Endothelial cell of umbilical vein (primary cell): ENCODE results near the gene KRT23. TPM values are rescaled to one million over a fixed set of nuclear protein-coding genes. Genes with fewer than 3 reads are reported as not detected.

ENCODE experiments used
- BruUV-seq: library from RNA; stranded (reverse); fragments of 400-500 nt; replicated peaks from 2 replicates; lab custom pipeline; 2021; lab: Mats Ljungman, UMichigan
- CTCF ChIA-PET: fragments of 300-600, 350-600 bp; sonication (Branson Sonifier 250); formaldehyde crosslinking; loops from one replicate; lab custom pipeline; 2021; ENCODE audit warnings: antibody characterized with exemption, inconsistent platforms; lab: Charles Lee
- POLR2A ChIA-PET: fragments of 300-600, 350-600 bp; sonication (Branson Sonifier 250); formaldehyde crosslinking; loops from one replicate; lab custom pipeline; 2021; ENCODE audit warnings: antibody characterized with exemption, inconsistent platforms; lab: Charles Lee
- DNase-seq: peaks from one replicate; pipeline ENCODE4 v3.0.0-alpha.2; 2011; ENCODE audit warnings: low read depth, low spot score
- FAIRE-seq: peaks from 2 replicates; lab custom pipeline; 2011; peaks lifted over from hg19 to GRCh38; lab: Jason Lieb, UNC
- H2AFZ ChIP-seq: 2 replicates; pipeline ENCODE4 v1.6.0; 2012; ENCODE audit warnings: low read depth, low read length, control low read depth, inconsistent platforms
- H3K27ac ChIP-seq: 2 replicates; pipeline ENCODE4 v1.5.1; 2011; ENCODE audit warnings: low read depth, mild to moderate bottlenecking, control low read depth, low read length, moderate library complexity; ENCODE audit not compliant: insufficient read depth
- H3K27me3 ChIP-seq, 2 experiments: 2 replicates each; pipeline versions ENCODE4 v1.6.0 to v1.6.1; 2011; ENCODE audit warnings: low read length in 2 of 2, mixed read lengths in 1 of 2; ENCODE audit not compliant: control insufficient read depth in 2 of 2, insufficient read depth in 2 of 2
- H3K36me3 ChIP-seq, 2 experiments: 2 replicates in 1 of 2; 3 replicates in 1 of 2; pipeline ENCODE4 v1.5.1; 2011; ENCODE audit warnings: low read length in 2 of 2, mild to moderate bottlenecking in 1 of 2, moderate library complexity in 1 of 2; ENCODE audit not compliant: control insufficient read depth in 2 of 2, insufficient read depth in 2 of 2; ENCODE audit errors: extremely low read depth in 1 of 2
- H3K4me1 ChIP-seq: 3 replicates; pipeline ENCODE4 v1.5.1; 2011; ENCODE audit warnings: mild to moderate bottlenecking, low read length; ENCODE audit not compliant: control insufficient read depth, insufficient read depth; ENCODE audit errors: extremely low read depth
- H3K4me2 ChIP-seq: 2 replicates; pipeline ENCODE4 v1.6.1; 2011; ENCODE audit warnings: low read length, control low read depth, mixed read lengths; ENCODE audit not compliant: insufficient read depth
- H3K4me3 ChIP-seq, 3 experiments: fragments of 200-600 bp in 1 of 3; sonication (generic), shearing (Covaris generic) in 1 of 3; replicated peaks in 1 of 3; 2 replicates each; pipeline ENCODE4 v1.5.1; 2011 to 2016; ENCODE audit warnings: control low read depth in 3 of 3, low read length in 3 of 3, mild to moderate bottlenecking in 2 of 3, inconsistent platforms in 1 of 3, low read depth in 1 of 3, moderate library complexity in 1 of 3; ENCODE audit not compliant: insufficient read depth in 1 of 3
- H3K79me2 ChIP-seq: 2 replicates; pipeline ENCODE4 v1.6.0; 2012; ENCODE audit warnings: low read length, inconsistent platforms; ENCODE audit not compliant: control insufficient read depth, insufficient read depth
- H3K9ac ChIP-seq: replicated peaks from 2 replicates; pipeline ENCODE3; 2011; ENCODE audit warnings: low read length, control low read depth; ENCODE audit not compliant: insufficient read depth; ENCODE audit errors: extremely low read depth
- H3K9me1 ChIP-seq: replicated peaks from 3 replicates; pipeline ENCODE4 v1.6.0; 2011; ENCODE audit warnings: mild to moderate bottlenecking, low read length; ENCODE audit not compliant: control insufficient read depth, insufficient read depth; ENCODE audit errors: extremely low read depth
- H3K9me3 ChIP-seq: replicated peaks from 2 replicates; pipeline ENCODE4 v1.5.1; 2012; ENCODE audit warnings: low read length, inconsistent platforms; ENCODE audit not compliant: control insufficient read depth, insufficient read depth
- H4K20me1 ChIP-seq: replicated peaks from 2 replicates; pipeline ENCODE3; 2011; ENCODE audit warnings: mild to moderate bottlenecking, low read length; ENCODE audit not compliant: control insufficient read depth, insufficient read depth; ENCODE audit errors: extremely low read depth
- EZH2 ChIP-seq: IDR thresholded peaks from 2 replicates; pipeline ENCODE4 v1.6.1; 2012; ENCODE audit warnings: borderline replicate concordance, low read depth, mild to moderate bottlenecking, moderate library complexity, low read length, inconsistent platforms; ENCODE audit not compliant: severe bottlenecking
- FOS ChIP-seq: IDR thresholded peaks from 2 replicates; pipeline ENCODE4 v1.6.1; 2011; ENCODE audit warnings: mild to moderate bottlenecking, low read length, moderate library complexity, borderline replicate concordance; ENCODE audit not compliant: insufficient read depth
- GATA2 ChIP-seq: IDR thresholded peaks from 2 replicates; pipeline ENCODE4 v1.7.0; 2011; ENCODE audit warnings: low read depth, mild to moderate bottlenecking, moderate library complexity, mixed read lengths, low read length; ENCODE audit not compliant: insufficient read length, insufficient read depth
- JUN ChIP-seq: IDR thresholded peaks from 2 replicates; pipeline ENCODE4 v1.6.1; 2011; ENCODE audit warnings: borderline replicate concordance, low read depth; ENCODE audit not compliant: insufficient read length, insufficient read depth
- MYC ChIP-seq: IDR thresholded peaks from one replicate; pipeline ENCODE4 v1.6.1; 2011; ENCODE audit warnings: mild to moderate bottlenecking, low read depth, low read length
- POLR2A ChIP-seq: IDR thresholded peaks from 2 replicates; pipeline ENCODE4 v1.6.1; 2012; ENCODE audit warnings: low read depth, mild to moderate bottlenecking, control low read depth, low read length
- POLR2AphosphoS5 ChIP-seq: IDR thresholded peaks from 2 replicates; pipeline ENCODE4 v1.6.1; 2012; ENCODE audit warnings: low read depth, mild to moderate bottlenecking, control low read depth, low read length, moderate library complexity; ENCODE audit not compliant: insufficient read depth
- dilution Hi-C: fragments of 300-500 bp; cut with MboI; formaldehyde crosslinking; loops from one replicate; pipeline ENCODE4 v1.15.0; 2019; ENCODE audit warnings: low sequenced_read_pairs; ENCODE audit not compliant: extremely low pct_ligation_motif_present
- intact Hi-C: fragments of 100-400 bp; cut with micrococcal nuclease; formaldehyde crosslinking; loops from one replicate; pipeline ENCODE4 v1.10.0; 2022
- polyA plus RNA-seq, 4 experiments: library from polyadenylated mRNA; depleted of rRNA in 3 of 4; stranded (reverse) in 3 of 4; unstranded in 1 of 4; fragments of >200 nt; gene quantifications; 2 replicates each; pipeline versions ENCODE4 v1.2.1 to v1.2.3, GENCODE V29; 2011 to 2012; ENCODE audit warnings: missing spikeins in 1 of 4
- total RNA-seq: library from RNA; stranded (reverse); gene quantifications from 2 replicates; pipeline ENCODE4 v1.2.3, GENCODE V29; 2021
- TF ChIP-seq, protein P1 (sequence below), 2 donors: IDR thresholded peaks; 1 replicate in 1 of 2; 2 replicates in 1 of 2; pipeline ENCODE4 v1.5.1; 2011; ENCODE audit warnings: low read length in 2 of 2, mild to moderate bottlenecking in 2 of 2, moderate library complexity in 2 of 2, control low read depth in 1 of 2, inconsistent platforms in 1 of 2, low read depth in 1 of 2; ENCODE audit not compliant: insufficient read depth in 1 of 2; ENCODE audit errors: extremely low read depth in 1 of 2
- TF ChIP-seq, protein P2 (sequence below): IDR thresholded peaks from 2 replicates; pipeline ENCODE4 v1.6.1; 2011; ENCODE audit not compliant: insufficient read depth, insufficient read length

KRT23 gene
- total and polyA plus RNA-seq, 2 donors (not counting 3 experiments of a cell fraction or from before 2014, with no cell fraction given) = not detected

DNA sequence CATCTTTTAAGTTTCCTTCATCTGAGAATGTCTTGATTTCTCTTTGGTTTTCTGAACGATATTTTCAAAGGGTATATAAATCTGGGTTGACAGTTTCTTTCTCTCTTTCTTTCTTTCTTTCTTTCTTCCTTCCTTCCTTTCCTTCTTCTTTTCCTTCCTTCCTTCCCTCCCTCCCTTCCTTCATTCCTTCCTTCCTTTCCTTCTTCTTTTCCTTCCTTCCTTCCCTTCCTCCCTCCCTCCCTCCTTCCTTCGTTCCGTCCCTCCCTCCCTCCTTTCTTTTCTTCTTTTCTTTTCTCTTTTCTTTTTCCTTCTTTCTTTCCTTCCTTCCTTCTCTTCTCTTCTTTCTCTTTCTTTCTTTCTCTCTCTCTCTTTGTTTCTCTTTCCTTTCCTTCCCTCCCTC is 36.9 kb upstream of the KRT23 start:
- no peaks in the 10 kb centered on the region for H4K20me1 ChIP-seq
- POLR2A ChIA-PET = no interaction called here
- H3K9me1 ChIP-seq = no peaks in the 10 kb centered on the region
- H3K9me3 ChIP-seq = no peaks in the 10 kb centered on the region
- dilution Hi-C loops (no loop called here), intact Hi-C loops (no loop called here)
- no peak for TF ChIP-seq GATA2
- TF ChIP-seq JUN = no peak
- TF ChIP-seq POLR2A = no peak
- no peak for TF ChIP-seq POLR2AphosphoS5
- TF ChIP-seq FOS = no peak
- TF ChIP-seq, protein P1, sequence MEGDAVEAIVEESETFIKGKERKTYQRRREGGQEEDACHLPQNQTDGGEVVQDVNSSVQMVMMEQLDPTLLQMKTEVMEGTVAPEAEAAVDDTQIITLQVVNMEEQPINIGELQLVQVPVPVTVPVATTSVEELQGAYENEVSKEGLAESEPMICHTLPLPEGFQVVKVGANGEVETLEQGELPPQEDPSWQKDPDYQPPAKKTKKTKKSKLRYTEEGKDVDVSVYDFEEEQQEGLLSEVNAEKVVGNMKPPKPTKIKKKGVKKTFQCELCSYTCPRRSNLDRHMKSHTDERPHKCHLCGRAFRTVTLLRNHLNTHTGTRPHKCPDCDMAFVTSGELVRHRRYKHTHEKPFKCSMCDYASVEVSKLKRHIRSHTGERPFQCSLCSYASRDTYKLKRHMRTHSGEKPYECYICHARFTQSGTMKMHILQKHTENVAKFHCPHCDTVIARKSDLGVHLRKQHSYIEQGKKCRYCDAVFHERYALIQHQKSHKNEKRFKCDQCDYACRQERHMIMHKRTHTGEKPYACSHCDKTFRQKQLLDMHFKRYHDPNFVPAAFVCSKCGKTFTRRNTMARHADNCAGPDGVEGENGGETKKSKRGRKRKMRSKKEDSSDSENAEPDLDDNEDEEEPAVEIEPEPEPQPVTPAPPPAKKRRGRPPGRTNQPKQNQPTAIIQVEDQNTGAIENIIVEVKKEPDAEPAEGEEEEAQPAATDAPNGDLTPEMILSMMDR (IDR thresholded peaks at IDR 0.05; ENCODE audit: extremely low read depth in 1 of 2, insufficient read depth in 1 of 2, low read depth in 1 of 2, low read length in 2 of 2) = no peak
- TF ChIP-seq MYC = no peak
- no peak for TF ChIP-seq EZH2
- TF ChIP-seq, protein P2, sequence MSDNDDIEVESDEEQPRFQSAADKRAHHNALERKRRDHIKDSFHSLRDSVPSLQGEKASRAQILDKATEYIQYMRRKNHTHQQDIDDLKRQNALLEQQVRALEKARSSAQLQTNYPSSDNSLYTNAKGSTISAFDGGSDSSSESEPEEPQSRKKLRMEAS = no peak
- H3K4me2 ChIP-seq = no peak overlapping the region
- CTCF ChIA-PET = no interaction called here
- BruUV-seq = no TSS peak
- H2AFZ ChIP-seq = no peak overlapping the region
- FAIRE-seq = no peak
- no peak overlapping the region for H3K9ac ChIP-seq
- no peaks in the 10 kb centered on the region for H3K4me1 ChIP-seq
- no peaks in the 10 kb centered on the region for H3K79me2 ChIP-seq
- no peaks in the 10 kb centered on the region for H3K36me3 ChIP-seq
- H3K27ac ChIP-seq = no peak overlapping the region
- peaks cover 0 to 3% of the 10 kb centered on the region in 2 experiments for H3K27me3 ChIP-seq
- H3K4me3 ChIP-seq = no peak overlapping the region
- DNase-seq = no peak
